Neuron (in vitro differentiated cells): Measurements from ENCODE around the gene COL23A1.

ENCODE experiments used
- H2AFZ ChIP-seq: one replicate; pipeline ENCODE4 v1.6.1; 2013; ENCODE audit warnings: low read depth, mild to moderate bottlenecking, inconsistent platforms, low read length, moderate library complexity
- H3K27me3 ChIP-seq: one replicate; pipeline ENCODE4 v1.6.1; 2013; ENCODE audit warnings: low read length; ENCODE audit not compliant: insufficient read depth
- H3K36me3 ChIP-seq: one replicate; pipeline ENCODE4 v1.6.1; 2013; ENCODE audit warnings: low read length; ENCODE audit not compliant: insufficient read depth
- H3K4me1 ChIP-seq: one replicate; pipeline ENCODE4 v1.6.1; 2013; ENCODE audit warnings: low read length; ENCODE audit not compliant: insufficient read depth
- H3K4me3 ChIP-seq: 2 replicates; pipeline ENCODE4 v1.5.1; 2013; ENCODE audit warnings: mild to moderate bottlenecking, low read length, moderate library complexity
- H3K9me3 ChIP-seq: one replicate; pipeline ENCODE4 v1.6.1; 2013; ENCODE audit warnings: low read length

Gene COL23A1

GRCh38 chr5:178191661-178192060 lies 398.5 kb downstream of the COL23A1 start:
- Histone ChIP-seq H3K9me3 (peaks cover 2% of the 10 kb centered on the region), H3K4me1 (no peaks in the 10 kb centered on the region), H3K4me3 (no peak overlapping the region), H3K27me3 (peaks cover 6% of the 10 kb centered on the region), H2AFZ (no peak overlapping the region), H3K36me3 (no peaks in the 10 kb centered on the region)

- no peak overlapping the region for H2AFZ ChIP-seq
- H3K36me3 ChIP-seq, result no peaks in the 10 kb centered on the region
- H3K9me3 ChIP-seq, result no peaks in the 10 kb centered on the region
- H3K4me1 ChIP-seq, result no peaks in the 10 kb centered on the region
- peaks cover 3% of the 10 kb centered on the region for H3K27me3 ChIP-seq
- H3K4me3 ChIP-seq, result no peak overlapping the region
Measured at GRCh38 chr5:178189433-178189832, 400.8 kb downstream of the COL23A1 start.
